Naive B cell (primary cell): Measurements from ENCODE around the gene GCH1. TPM values are rescaled to one million over a fixed set of nuclear protein-coding genes. Genes with fewer than 3 reads are reported as not detected.
"Not testable (repeated sequence)": the region's sequence is repeated elsewhere in the genome, so short reads cannot be mapped to it uniquely, and the experiment has no call there.

Experiments used
- ATAC-seq, 2 donors: fragments of 150-1000 bp; cut with Tn5 transposase; 2 replicates each; pipeline ENCODE4 v1.10.0; 2021; ENCODE audit warnings: low read depth in 2 of 2, mild to moderate bottlenecking in 2 of 2, moderate library complexity in 2 of 2
- DNase-seq: peaks from one replicate; pipeline ENCODE4 v3.0.0; 2022
- H3K27ac Mint-ChIP-seq, 6 donors: one replicate each; pipeline ENCODE4 v1.8.0; 2020 to 2022; ENCODE audit warnings: mild to moderate bottlenecking in 6 of 6, mixed read lengths in 6 of 6, moderate library complexity in 5 of 6, inconsistent platforms in 2 of 6
- H3K27me3 Mint-ChIP-seq, 3 donors: one replicate each; pipeline ENCODE4 v1.8.0; 2021 to 2022; ENCODE audit warnings: mixed read lengths in 3 of 3, mild to moderate bottlenecking in 1 of 3
- H3K36me3 Mint-ChIP-seq, 2 donors: one replicate each; pipeline ENCODE4 v1.8.0; 2020 to 2022; ENCODE audit warnings: mixed read lengths in 2 of 2, inconsistent platforms in 1 of 2, mild to moderate bottlenecking in 1 of 2
- H3K4me1 Mint-ChIP-seq, 3 donors: one replicate each; pipeline ENCODE4 v1.8.0; 2020 to 2022; ENCODE audit warnings: mixed read lengths in 3 of 3, inconsistent platforms in 1 of 3, mild to moderate bottlenecking in 1 of 3, moderate library complexity in 1 of 3
- H3K4me3 Mint-ChIP-seq, 8 donors: one replicate each; pipeline ENCODE4 v1.8.0; 2020 to 2022; ENCODE audit warnings: mild to moderate bottlenecking in 8 of 8, mixed read lengths in 8 of 8, moderate library complexity in 8 of 8, inconsistent platforms in 2 of 8
- H3K9me3 Mint-ChIP-seq, 7 donors: one replicate each; pipeline ENCODE4 v1.8.0; 2020 to 2022; ENCODE audit warnings: mixed read lengths in 7 of 7, mild to moderate bottlenecking in 5 of 7, inconsistent platforms in 2 of 7, moderate library complexity in 1 of 7
- polyA plus RNA-seq, 6 donors: library from polyadenylated mRNA; unstranded; fragments of 300-500 nt; fragmentation: Illumina TruSeq; gene quantifications; one replicate each; pipeline ENCODE4 v1.2.3, GENCODE V29; 2021; ENCODE audit warnings: low read depth in 6 of 6

GCH1 gene
- polyA plus RNA-seq, 6 donors from 2014 or later, result 18.8 to 31.2 (median 27.8) TPM

DNA sequence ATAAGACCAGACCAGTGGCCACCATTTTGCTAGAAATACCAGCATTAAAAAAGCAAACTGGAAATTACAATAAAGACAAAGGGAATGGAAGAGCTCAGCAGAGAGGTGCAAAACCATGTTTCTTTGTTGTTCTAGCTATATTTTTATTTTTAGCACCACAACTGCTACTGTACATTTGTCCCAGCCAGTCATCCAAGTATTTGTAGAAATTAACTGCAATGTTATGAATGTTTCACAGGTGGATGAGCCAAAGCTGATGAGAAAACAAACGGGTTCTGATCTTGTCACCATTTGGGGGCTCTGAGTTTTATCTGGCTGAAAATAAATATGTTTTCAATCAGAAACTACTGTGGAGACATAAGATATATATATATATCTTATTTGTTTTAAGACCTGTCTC lies 24.9 kb upstream of the GCH1 start:
- Mint-ChIP-seq H3K27me3 (no peaks in the 10 kb centered on the region), H3K4me1 (no peaks in the 10 kb centered on the region), H3K4me3 (no peak overlapping the region), H3K9me3 (no peaks in the 10 kb centered on the region), H3K27ac (no peak overlapping the region), H3K36me3 (no peaks in the 10 kb centered on the region)
- DNase-seq, result no peak
- ATAC-seq, result no peak

DNA sequence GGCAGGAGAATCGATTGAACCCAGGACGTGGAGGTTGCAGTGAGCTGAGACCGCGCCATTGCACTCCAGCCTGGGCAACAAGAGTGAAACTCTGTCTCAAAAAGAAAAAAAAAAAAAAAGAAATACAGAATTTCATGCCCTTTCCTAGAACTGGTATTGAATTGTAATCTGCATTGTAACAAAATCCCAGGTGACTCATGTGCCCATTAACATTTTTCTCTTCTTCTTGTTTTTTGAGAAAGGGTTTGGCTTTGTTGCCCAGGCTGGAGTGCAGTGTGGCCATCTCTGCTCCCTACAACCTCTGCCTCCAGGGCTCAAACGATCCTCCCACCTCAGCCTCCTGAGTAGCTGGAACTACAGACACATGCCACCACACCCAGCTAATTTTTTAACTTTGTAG lies 23.9 kb upstream of the GCH1 start:
- H3K36me3 Mint-ChIP-seq, DNase-seq, H3K4me1 Mint-ChIP-seq, H3K27me3 Mint-ChIP-seq, ATAC-seq, H3K27ac Mint-ChIP-seq, H3K4me3 Mint-ChIP-seq, H3K9me3 Mint-ChIP-seq: not testable (repeated sequence)

DNA sequence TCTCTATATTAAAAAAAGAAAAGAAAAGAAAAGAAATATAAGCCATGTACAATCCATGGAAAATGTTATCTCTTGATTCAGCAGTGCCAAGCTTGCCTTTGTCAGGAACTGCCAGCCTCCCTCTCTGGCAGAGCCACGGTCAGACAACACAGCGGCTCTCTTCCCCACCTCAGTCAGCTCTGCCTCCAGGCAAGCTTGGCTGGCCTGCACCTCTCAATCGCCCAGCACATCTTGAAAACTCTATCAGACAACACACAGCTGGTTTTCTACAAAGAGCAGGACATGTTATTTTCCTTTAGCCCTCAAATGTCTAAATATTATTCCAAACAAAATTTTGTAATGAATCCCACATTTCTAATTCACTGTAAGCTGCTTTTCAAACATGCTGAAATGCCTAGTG lies 20.0 kb upstream of the GCH1 start:
- no peaks in the 10 kb centered on the region for H3K27me3 Mint-ChIP-seq
- H3K4me3 Mint-ChIP-seq, result no peak overlapping the region
- ATAC-seq, result no peak
- DNase-seq, result no peak
- no peaks in the 10 kb centered on the region for H3K9me3 Mint-ChIP-seq
- peak overlapping the region in 1 of 6 donors; percentile 53 for H3K27ac Mint-ChIP-seq
- no peaks in the 10 kb centered on the region for H3K4me1 Mint-ChIP-seq
- H3K36me3 Mint-ChIP-seq, result no peaks in the 10 kb centered on the region

GRCh38 chr14:54920052-54920451 lies 17.4 kb upstream of the GCH1 start:
- H3K4me1 Mint-ChIP-seq, result no peaks in the 10 kb centered on the region
- no peak for ATAC-seq
- no peaks in the 10 kb centered on the region for H3K9me3 Mint-ChIP-seq
- DNase-seq, result no peak
- H3K27ac Mint-ChIP-seq, result no peak overlapping the region
- H3K36me3 Mint-ChIP-seq, result no peaks in the 10 kb centered on the region
- no peak overlapping the region for H3K4me3 Mint-ChIP-seq
- no peaks in the 10 kb centered on the region for H3K27me3 Mint-ChIP-seq

GRCh38 chr14:54919330-54919729 lies 16.7 kb upstream of the GCH1 start:
- DNase-seq (no peak), ATAC-seq (no peak)
- Mint-ChIP-seq H3K9me3 (no peaks in the 10 kb centered on the region), H3K36me3 (no peaks in the 10 kb centered on the region), H3K4me3 (no peak overlapping the region), H3K4me1 (no peaks in the 10 kb centered on the region), H3K27me3 (no peaks in the 10 kb centered on the region), H3K27ac (no peak overlapping the region)

DNA sequence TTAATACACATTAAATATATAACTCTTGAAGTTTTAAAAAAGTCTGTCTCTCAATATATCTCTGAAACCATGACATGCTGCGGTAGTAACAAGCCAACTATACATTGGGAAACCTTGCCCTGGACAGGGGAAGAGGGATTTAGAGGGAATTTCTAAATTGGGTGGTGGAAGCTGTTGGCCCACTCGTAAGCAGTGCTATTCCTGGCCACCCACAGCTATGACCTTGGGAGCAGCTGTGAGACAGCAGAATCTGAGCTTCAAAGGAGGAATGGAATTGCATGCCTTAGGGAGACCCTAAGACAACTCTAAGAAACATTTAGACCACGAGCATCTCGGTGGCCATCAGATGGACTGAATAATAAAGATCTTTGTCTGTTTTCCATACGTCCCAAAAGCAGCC lies 15.8 kb upstream of the GCH1 start:
- DNase-seq (no peak), ATAC-seq (no peak)
- no peak overlapping the region for H3K4me3 Mint-ChIP-seq
- no peaks in the 10 kb centered on the region for H3K9me3 Mint-ChIP-seq
- H3K27me3 Mint-ChIP-seq, result no peaks in the 10 kb centered on the region
- H3K36me3 Mint-ChIP-seq, result no peaks in the 10 kb centered on the region
- no peaks in the 10 kb centered on the region for H3K4me1 Mint-ChIP-seq
- no peak overlapping the region for H3K27ac Mint-ChIP-seq

DNA sequence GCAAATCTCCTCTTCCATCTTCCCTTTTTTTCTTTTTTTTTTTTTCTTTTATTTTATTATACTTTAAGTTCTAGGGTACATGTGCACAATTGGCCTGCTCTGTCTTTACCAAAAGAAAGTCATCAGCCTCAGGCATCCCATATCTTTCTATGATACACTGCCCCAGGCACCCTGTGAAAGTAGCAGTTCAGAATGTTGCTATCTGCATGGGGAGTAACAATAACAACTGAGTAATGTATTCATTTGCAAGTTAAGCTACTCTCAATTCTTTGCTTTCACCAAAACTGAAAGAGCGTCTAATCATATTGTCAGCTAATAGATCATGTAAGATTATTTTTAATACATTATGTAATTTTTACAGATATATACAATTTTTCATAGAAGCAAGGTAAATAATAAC lies 13.5 kb upstream of the GCH1 start:
- H3K9me3 Mint-ChIP-seq, result no peaks in the 10 kb centered on the region
- ATAC-seq, result no peak
- no peaks in the 10 kb centered on the region for H3K27me3 Mint-ChIP-seq
- H3K4me3 Mint-ChIP-seq, result no peak overlapping the region
- no peak overlapping the region for H3K27ac Mint-ChIP-seq
- H3K36me3 Mint-ChIP-seq, result no peaks in the 10 kb centered on the region
- H3K4me1 Mint-ChIP-seq, result no peaks in the 10 kb centered on the region
- no peak for DNase-seq

- Mint-ChIP-seq H3K4me3 (no peak overlapping the region), H3K9me3 (no peaks in the 10 kb centered on the region), H3K4me1 (peaks cover 2 to 7% (median 3%) of the 10 kb centered on the region in 3 donors), H3K27ac (no peak overlapping the region), H3K27me3 (no peaks in the 10 kb centered on the region), H3K36me3 (no peaks in the 10 kb centered on the region)
- no peak for DNase-seq
- ATAC-seq, result no peak
These were observed 7.4 kb upstream of the GCH1 start for GRCh38 chr14:54909817-54910558.

DNA sequence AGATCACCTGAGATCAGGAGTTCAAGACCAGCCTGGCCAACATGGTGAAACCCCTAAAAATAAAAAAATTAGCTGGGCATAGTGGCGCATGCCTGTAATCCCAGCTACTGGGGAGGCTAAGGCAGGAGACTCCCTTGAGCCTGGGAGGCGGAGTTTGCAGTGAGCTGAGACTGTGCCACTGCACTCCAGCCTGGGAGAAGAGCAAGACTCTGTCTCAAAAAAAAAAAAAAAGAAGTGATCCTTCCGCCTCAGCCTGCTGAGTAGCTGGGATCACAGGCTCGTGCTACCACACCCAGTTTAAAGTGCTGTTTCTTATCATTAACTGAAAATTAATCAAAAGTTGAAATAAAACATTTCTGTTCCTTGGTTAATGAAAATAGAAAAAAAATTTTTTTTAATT lies 6.3 kb upstream of the GCH1 start:
- not testable (repeated sequence) for H3K9me3 Mint-ChIP-seq, ATAC-seq, H3K4me3 Mint-ChIP-seq

GRCh38 chr14:54908190-54908589 lies 5.6 kb upstream of the GCH1 start:
- Mint-ChIP-seq H3K4me3 (peak overlapping the region in 1 of 8 donors; percentile 2), H3K36me3 (no peaks in the 10 kb centered on the region), H3K27ac (peak overlapping the region in 1 of 6 donors; percentile 20), H3K4me1 (peaks cover 3 to 7% (median 3%) of the 10 kb centered on the region in 3 donors), H3K9me3 (no peaks in the 10 kb centered on the region), H3K27me3 (no peaks in the 10 kb centered on the region)
- no peak for DNase-seq
- peak; percentile 34 to 43 for ATAC-seq

More for the DNA sequence above, 6.3 kb upstream of the GCH1 start:
- not testable (repeated sequence) for DNase-seq, H3K4me1 Mint-ChIP-seq, H3K36me3 Mint-ChIP-seq, H3K27ac Mint-ChIP-seq, H3K27me3 Mint-ChIP-seq

DNA sequence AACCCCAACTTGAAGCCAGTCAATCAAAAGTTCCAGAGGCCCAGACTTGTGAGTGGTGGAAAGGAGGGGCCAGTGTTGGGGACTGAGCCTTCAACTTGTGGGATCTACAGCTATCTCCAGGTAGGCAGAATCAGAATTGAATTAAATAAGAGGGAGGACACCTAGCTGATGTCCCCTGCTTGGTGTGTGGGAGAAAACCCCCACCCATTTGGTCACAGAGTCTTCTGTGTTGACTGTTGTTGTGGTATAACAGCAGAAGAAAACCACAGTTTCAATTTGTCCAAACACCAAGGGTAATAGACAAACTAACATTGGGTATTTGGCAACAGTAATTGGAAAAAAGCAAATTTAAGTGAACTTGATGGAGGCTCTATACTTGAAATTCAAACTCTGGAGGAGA lies 3.4 kb upstream of the GCH1 start:
- H3K4me3 Mint-ChIP-seq, result peak overlapping the region in 1 of 8 donors; percentile 47
- ATAC-seq (no peak), DNase-seq (no peak)
- no peaks in the 10 kb centered on the region for H3K36me3 Mint-ChIP-seq
- peak overlapping the region in 1 of 6 donors; percentile 27 for H3K27ac Mint-ChIP-seq
- no peaks in the 10 kb centered on the region for H3K9me3 Mint-ChIP-seq
- H3K27me3 Mint-ChIP-seq, result no peaks in the 10 kb centered on the region
- H3K4me1 Mint-ChIP-seq, result peaks cover 4 to 9% (median 8%) of the 10 kb centered on the region in 3 donors

DNA sequence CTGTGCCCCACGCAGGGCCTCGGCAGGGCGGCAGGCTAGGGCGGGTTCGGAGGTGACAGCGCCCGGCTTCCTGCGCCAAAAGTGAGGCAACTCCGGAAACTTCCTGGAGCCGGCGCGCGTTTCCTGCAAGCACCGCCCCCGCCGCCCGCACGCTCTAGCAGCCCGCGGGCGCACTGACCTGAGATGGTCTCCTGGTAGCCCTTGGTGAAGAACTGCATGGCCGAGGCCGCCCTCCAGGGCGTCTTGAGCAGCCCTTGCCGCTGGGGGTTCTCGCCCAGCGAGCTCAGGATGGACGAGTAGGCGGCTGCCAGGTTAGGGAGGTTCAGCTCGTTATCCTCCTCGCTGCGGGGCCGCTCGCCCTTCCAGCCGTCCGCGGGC lies 494 bp downstream of the GCH1 start:
- Mint-ChIP-seq H3K27me3 (no peaks in the 10 kb centered on the region), H3K4me3 (peak overlapping the region; percentile 84 to 95 (median 90)), H3K36me3 (no peaks in the 10 kb centered on the region), H3K9me3 (no peaks in the 10 kb centered on the region), H3K27ac (peak overlapping the region in 4 of 6 donors; percentile 10 to 88 (median 66)), H3K4me1 (peaks cover 8 to 22% (median 9%) of the 10 kb centered on the region in 3 donors)
- DNase-seq (peak; percentile 70), ATAC-seq (peak; percentile 58)

DNA sequence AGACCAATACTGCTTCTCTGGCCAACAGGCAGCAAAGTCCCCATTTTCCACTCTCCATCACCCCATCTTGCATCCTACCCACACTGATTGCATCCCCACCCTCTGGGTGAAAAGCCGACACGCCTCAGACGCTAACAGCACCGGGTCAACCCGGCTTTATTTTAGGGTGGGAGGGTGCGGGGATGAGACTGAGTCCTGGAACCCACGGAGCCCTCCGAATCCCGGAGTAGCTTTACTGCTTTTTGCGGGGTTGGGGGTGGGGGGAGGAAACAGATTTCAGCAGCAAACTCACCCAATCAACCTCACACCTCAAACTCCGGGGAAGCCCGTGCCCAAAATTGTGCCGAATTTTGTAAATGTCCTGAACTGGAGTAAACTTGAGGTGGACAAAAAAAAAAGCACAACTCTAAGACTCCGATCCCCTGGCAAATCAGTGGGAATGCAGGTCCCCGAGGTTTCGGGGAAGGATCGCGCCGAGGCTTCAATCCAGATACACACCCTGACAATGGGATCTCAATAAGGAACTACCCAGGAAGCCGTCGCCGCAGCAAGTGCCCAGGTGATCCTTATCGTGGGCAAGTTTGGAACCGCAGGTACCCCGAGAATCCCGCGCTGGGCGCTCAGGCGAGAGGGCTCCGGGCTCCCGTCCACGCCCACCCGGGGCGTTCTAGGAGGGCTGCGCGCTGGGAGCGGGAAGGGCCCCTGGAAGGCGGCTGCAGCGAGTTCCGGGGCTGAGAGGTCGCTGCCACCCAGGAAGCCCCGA lies 1.1 kb downstream of the GCH1 start:
- Mint-ChIP-seq H3K36me3 (no peaks in the 10 kb centered on the region), H3K27ac (peak overlapping the region; percentile 56 to 92 (median 76)), H3K27me3 (no peaks in the 10 kb centered on the region), H3K9me3 (no peaks in the 10 kb centered on the region), H3K4me3 (peak overlapping the region; percentile 84 to 95 (median 90)), H3K4me1 (peaks cover 8 to 22% (median 9%) of the 10 kb centered on the region in 3 donors)
- ATAC-seq (no peak), DNase-seq (no peak)

DNA sequence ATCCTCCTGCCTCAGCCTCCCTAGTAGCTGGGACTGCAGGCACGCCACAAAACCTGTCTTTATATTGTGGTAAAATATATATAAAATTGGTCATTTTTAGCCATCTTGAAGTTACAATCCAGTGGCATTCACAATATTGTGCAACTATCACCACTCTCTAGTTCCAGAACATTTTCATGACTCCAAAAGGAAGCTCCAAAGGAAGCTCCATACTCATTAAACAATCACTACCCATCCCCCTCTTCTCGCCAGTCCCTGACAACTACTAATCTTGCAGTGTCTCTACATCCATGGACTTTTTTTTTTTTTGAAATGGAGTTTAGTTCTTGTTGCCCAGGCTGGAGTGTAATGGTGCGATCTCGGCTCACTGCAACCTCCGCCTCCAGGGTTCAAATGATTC lies 3.1 kb downstream of the GCH1 start:
- DNase-seq (no peak), ATAC-seq (no peak)
- Mint-ChIP-seq H3K27ac (peak overlapping the region in 3 of 6 donors; percentile 65 to 85 (median 85)), H3K27me3 (no peaks in the 10 kb centered on the region), H3K36me3 (no peaks in the 10 kb centered on the region), H3K4me3 (no peak overlapping the region), H3K9me3 (no peaks in the 10 kb centered on the region), H3K4me1 (peaks cover 8 to 22% (median 9%) of the 10 kb centered on the region in 3 donors)
